Panc1 (cell line): Measurements from ENCODE around the gene PDK4. TPM values are rescaled to one million over a fixed set of nuclear protein-coding genes. Genes with fewer than 3 reads are reported as not detected.

Source experiments
- ATAC-seq: fragments of 200-7000 bp; cut with Tn5 transposase; 2 replicates; pipeline ENCODE4 v1.9.1; 2020; ENCODE audit warnings: mild to moderate bottlenecking, moderate library complexity
- BruUV-seq: library from RNA; stranded (reverse); fragments of 400-500 nt; replicated peaks from 2 replicates; lab custom pipeline; 2021; lab: Mats Ljungman, UMichigan
- CTCF ChIA-PET: fragments of 300-600 bp; sonication (Branson Sonifier 250); formaldehyde crosslinking; loops from one replicate; lab custom pipeline; 2022; ENCODE audit warnings: antibody characterized with exemption; lab: Charles Lee
- POLR2A ChIA-PET: fragments of 300-600 bp; sonication (Branson Sonifier 250); formaldehyde crosslinking; loops from one replicate; lab custom pipeline; 2022; ENCODE audit warnings: antibody characterized with exemption; lab: Charles Lee
- DNase-seq: peaks from one replicate; pipeline ENCODE4 v3.0.0-alpha.2; 2010; ENCODE audit warnings: low read depth, low spot score
- H3K27ac ChIP-seq: 2 replicates; pipeline ENCODE4 v1.5.1; 2011; ENCODE audit warnings: mild to moderate bottlenecking, low read length, inconsistent platforms
- H3K27me3 ChIP-seq: fragments of 200-500 bp; sonication (Bioruptor generic); 2 replicates; pipeline ENCODE4 v1.6.0; 2014; ENCODE audit warnings: low read length, inconsistent platforms; ENCODE audit not compliant: control insufficient read depth, insufficient read depth
- H3K36me3 ChIP-seq: fragments of 200-500 bp; sonication (Bioruptor generic); 2 replicates; pipeline ENCODE4 v1.5.1; 2014; ENCODE audit warnings: inconsistent platforms, mild to moderate bottlenecking, low read length, moderate library complexity; ENCODE audit not compliant: control insufficient read depth, insufficient read depth
- H3K4me1 ChIP-seq: 2 replicates; pipeline ENCODE4 v1.5.1; 2011; ENCODE audit warnings: inconsistent platforms, mild to moderate bottlenecking, low read length, moderate library complexity; ENCODE audit not compliant: control insufficient read depth, insufficient read depth
- H3K4me3 ChIP-seq, 2 experiments: 2 replicates each; pipeline ENCODE4 v1.5.1; 2011 to 2012; ENCODE audit warnings: low read depth in 2 of 2, low read length in 2 of 2, mild to moderate bottlenecking in 2 of 2, inconsistent platforms in 1 of 2, moderate library complexity in 1 of 2
- H3K9me3 ChIP-seq: fragments of 200-500 bp; sonication (Bioruptor generic); 2 replicates; pipeline ENCODE4 v1.5.1; 2014; ENCODE audit warnings: low read depth, mild to moderate bottlenecking, inconsistent platforms, low read length, moderate library complexity; ENCODE audit not compliant: control insufficient read depth, insufficient read depth
- POLR2AphosphoS5 ChIP-seq: IDR thresholded peaks from 2 replicates; pipeline ENCODE4 v1.6.1; 2012; ENCODE audit warnings: mild to moderate bottlenecking, low read depth, low read length, moderate library complexity
- SIN3A ChIP-seq: IDR thresholded peaks from 2 replicates; pipeline ENCODE4 v1.6.1; 2012; ENCODE audit warnings: low read depth, mild to moderate bottlenecking, low read length, moderate library complexity, borderline replicate concordance; ENCODE audit not compliant: insufficient read depth
- TCF7L2 ChIP-seq: IDR thresholded peaks from 2 replicates; pipeline ENCODE4 v1.6.1; 2011; ENCODE audit warnings: mild to moderate bottlenecking, low read depth, low read length, inconsistent platforms
- in situ Hi-C: cut with HindIII; loops from 2 replicates; pipeline ENCODE4 v1.10.0; 2016; ENCODE audit warnings: low sequenced_read_pairs, low pct_unique_long_range_greater_than_20kb
- intact Hi-C: fragments of 100-400 bp; cut with micrococcal nuclease; formaldehyde crosslinking; loops from one replicate; pipeline ENCODE4 v1.10.0; 2022; ENCODE audit not compliant: unreplicated experiment
- total RNA-seq: library from RNA; stranded (reverse); gene quantifications from one replicate; pipeline ENCODE4 v1.2.1, GENCODE V29; 2021; ENCODE audit not compliant: unreplicated experiment
- TF ChIP-seq, protein P1 (sequence below), 2 experiments: IDR thresholded peaks; 2 replicates each; pipeline ENCODE4 v1.6.1; 2011 to 2012; ENCODE audit warnings: low read depth in 2 of 2, control low read depth in 1 of 2, low read length in 1 of 2, mild to moderate bottlenecking in 1 of 2, moderate library complexity in 1 of 2; ENCODE audit not compliant: insufficient read depth in 1 of 2
- TF ChIP-seq, protein P2 (sequence below): fragments of 450-650 bp; IDR thresholded peaks from 2 replicates; pipeline ENCODE4 v1.5.1; 2017; ENCODE audit warnings: mild to moderate bottlenecking

PDK4 gene
- total RNA-seq, 1 experiment from 2014 or later = 1.4 TPM

DNA sequence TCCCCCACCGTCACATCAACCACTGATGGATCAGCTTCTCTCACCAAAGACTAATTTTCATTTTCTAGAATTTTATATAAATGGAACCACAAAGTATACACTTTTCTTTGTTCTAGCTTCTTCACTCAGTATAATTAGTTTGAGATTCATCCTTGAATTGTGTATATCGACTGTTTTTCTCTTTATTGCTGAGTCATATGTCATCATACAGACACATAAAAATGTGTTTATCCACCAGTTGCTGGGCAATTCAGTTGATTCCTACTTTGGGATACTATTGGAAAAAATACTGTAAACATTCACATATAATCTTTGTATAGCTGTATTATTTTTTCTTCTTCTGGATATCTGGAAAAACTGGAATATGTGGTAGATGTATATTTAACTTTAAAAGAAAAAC, 26.6 kb downstream of the PDK4 start:
- POLR2A ChIA-PET = no interaction called here

GRCh38 chr7:95560674-95561073, 35.6 kb downstream of the PDK4 start:
- TF ChIP-seq, protein P1, sequence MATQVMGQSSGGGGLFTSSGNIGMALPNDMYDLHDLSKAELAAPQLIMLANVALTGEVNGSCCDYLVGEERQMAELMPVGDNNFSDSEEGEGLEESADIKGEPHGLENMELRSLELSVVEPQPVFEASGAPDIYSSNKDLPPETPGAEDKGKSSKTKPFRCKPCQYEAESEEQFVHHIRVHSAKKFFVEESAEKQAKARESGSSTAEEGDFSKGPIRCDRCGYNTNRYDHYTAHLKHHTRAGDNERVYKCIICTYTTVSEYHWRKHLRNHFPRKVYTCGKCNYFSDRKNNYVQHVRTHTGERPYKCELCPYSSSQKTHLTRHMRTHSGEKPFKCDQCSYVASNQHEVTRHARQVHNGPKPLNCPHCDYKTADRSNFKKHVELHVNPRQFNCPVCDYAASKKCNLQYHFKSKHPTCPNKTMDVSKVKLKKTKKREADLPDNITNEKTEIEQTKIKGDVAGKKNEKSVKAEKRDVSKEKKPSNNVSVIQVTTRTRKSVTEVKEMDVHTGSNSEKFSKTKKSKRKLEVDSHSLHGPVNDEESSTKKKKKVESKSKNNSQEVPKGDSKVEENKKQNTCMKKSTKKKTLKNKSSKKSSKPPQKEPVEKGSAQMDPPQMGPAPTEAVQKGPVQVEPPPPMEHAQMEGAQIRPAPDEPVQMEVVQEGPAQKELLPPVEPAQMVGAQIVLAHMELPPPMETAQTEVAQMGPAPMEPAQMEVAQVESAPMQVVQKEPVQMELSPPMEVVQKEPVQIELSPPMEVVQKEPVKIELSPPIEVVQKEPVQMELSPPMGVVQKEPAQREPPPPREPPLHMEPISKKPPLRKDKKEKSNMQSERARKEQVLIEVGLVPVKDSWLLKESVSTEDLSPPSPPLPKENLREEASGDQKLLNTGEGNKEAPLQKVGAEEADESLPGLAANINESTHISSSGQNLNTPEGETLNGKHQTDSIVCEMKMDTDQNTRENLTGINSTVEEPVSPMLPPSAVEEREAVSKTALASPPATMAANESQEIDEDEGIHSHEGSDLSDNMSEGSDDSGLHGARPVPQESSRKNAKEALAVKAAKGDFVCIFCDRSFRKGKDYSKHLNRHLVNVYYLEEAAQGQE (IDR thresholded peaks at IDR 0.05; ENCODE audit: insufficient read depth in 1 of 2, low read depth in 2 of 2, low read length in 1 of 2) = no peak
- TF ChIP-seq POLR2AphosphoS5 (no peak), TCF7L2 (no peak)
- TF ChIP-seq, protein P2, sequence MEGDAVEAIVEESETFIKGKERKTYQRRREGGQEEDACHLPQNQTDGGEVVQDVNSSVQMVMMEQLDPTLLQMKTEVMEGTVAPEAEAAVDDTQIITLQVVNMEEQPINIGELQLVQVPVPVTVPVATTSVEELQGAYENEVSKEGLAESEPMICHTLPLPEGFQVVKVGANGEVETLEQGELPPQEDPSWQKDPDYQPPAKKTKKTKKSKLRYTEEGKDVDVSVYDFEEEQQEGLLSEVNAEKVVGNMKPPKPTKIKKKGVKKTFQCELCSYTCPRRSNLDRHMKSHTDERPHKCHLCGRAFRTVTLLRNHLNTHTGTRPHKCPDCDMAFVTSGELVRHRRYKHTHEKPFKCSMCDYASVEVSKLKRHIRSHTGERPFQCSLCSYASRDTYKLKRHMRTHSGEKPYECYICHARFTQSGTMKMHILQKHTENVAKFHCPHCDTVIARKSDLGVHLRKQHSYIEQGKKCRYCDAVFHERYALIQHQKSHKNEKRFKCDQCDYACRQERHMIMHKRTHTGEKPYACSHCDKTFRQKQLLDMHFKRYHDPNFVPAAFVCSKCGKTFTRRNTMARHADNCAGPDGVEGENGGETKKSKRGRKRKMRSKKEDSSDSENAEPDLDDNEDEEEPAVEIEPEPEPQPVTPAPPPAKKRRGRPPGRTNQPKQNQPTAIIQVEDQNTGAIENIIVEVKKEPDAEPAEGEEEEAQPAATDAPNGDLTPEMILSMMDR = no peak
- ChIA-PET CTCF (interaction anchor here (0.9 kb wide), 1 partner anchor 127 kb away, joined by 3 read pairs; no protein-coding TSS in a partner anchor), POLR2A (no interaction called here)
- in situ Hi-C loops (no loop called here), intact Hi-C loops (no loop called here)
- DNase-seq (no peak), ATAC-seq (no peak)
- H3K4me1 ChIP-seq = no peaks in the 10 kb centered on the region
- no peak overlapping the region for H3K27ac ChIP-seq
- no peak overlapping the region for H3K4me3 ChIP-seq
- no peaks in the 10 kb centered on the region for H3K27me3 ChIP-seq
- no peaks in the 10 kb centered on the region for H3K9me3 ChIP-seq
- no TSS peak for BruUV-seq
- H3K36me3 ChIP-seq = no peaks in the 10 kb centered on the region

More for the DNA sequence above, 26.6 kb downstream of the PDK4 start:
- TF ChIP-seq, protein P2 = no peak
- TF ChIP-seq SIN3A (no peak), TCF7L2 (no peak), POLR2AphosphoS5 (no peak)
- TF ChIP-seq, protein P1 (IDR thresholded peaks at IDR 0.05; ENCODE audit: insufficient read depth in 1 of 2, low read depth in 2 of 2, low read length in 1 of 2) = no peak
- DNase-seq (no peak), ATAC-seq (no peak)
- no peaks in the 10 kb centered on the region for H3K9me3 ChIP-seq
- H3K4me3 ChIP-seq = no peak overlapping the region
- in situ Hi-C loops (no loop called here), intact Hi-C loops (no loop called here)
- no peaks in the 10 kb centered on the region for H3K4me1 ChIP-seq
- no peaks in the 10 kb centered on the region for H3K27me3 ChIP-seq
- no TSS peak for BruUV-seq
- H3K27ac ChIP-seq = no peak overlapping the region
- CTCF ChIA-PET = no interaction called here
- H3K36me3 ChIP-seq = no peaks in the 10 kb centered on the region
